HG02588 (cell line): ENCODE results near the gene OXNAD1.
A peak's percentile ranks its signal among the peaks of the same experiment; 100 is the strongest.

Source experiments
- ATAC-seq: cut with Tn5 transposase; IDR thresholded peaks from one replicate; pipeline ENCODE4 v1.9.1; 2021; ENCODE audit warnings: mild to moderate bottlenecking, moderate library complexity; ENCODE audit not compliant: unreplicated experiment

OXNAD1 gene

DNA sequence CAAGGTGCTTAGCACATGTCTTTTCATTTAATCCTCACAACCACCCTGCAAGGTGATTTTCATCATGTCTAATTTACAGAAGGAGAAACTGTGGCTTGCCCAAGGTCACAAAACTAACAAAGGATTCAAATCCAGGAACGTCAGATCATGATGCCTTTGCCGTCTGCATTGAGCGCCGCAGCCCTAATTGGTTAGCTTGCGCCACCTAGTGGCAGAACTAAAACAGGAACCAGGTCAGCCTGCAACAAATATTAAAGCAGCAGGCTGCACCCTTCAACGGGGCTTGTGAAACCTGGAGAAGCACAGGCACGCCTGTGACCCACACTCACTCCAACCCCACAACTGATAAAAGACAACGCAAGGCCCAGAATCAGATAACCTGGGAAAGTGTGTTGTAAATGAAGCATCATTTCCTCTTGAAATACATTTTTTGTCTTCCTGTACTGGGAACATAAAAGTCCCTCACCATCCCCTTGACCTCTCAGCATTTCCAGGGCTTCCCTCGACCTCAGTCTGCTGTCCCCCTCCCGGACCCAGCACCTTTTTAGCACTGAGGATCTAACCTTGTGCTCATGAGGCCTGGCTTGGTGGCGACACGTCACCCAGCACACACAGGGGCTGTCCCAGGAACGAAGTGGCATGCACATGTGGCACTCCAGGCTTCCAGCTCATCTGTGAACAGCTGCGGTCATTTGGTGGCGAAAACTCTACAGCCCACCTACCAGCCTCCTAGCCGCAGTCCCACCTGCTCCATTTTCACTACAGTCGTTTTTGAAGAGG, 17.5 kb upstream of the OXNAD1 start:
- ATAC-seq = peak; percentile 65

DNA sequence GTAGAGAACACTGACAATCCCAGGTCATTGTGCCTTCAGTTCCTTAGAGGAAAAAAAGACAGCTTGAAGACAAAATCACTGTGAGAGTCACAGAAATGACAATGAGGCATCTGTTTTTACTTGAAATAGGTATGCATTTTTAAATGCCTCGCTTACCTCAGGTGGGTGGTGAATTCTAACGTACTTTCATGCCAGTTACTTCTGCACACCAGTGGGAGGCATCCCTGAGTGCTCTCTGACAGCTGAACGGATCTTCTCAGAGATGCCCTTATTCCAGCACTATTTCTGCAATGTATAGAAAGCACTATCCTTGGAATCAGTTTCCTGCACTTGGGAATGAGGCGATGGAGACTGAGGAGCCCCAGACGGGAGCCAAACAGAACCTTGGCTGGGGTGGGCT, 16.5 kb upstream of the OXNAD1 start:
- no peak for ATAC-seq

DNA sequence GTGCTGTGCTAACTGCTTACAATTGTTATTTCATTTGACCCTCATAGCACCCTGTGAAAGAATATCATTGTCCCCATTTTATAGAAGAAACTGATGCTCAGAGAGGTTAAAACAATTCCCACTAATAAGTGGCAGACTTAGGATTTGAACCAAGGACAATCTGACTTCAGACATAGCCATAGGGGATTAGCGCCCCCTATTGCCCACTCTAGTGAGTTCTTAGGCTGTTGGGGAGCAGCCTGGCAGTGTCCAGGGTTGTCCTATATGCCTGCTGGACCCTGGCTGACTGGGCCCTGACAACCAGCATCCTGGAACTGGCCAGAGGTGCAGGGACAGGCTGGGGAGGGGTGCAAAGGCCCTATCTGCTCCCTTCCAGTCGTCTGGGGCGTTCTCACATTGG, 15.7 kb upstream of the OXNAD1 start:
- ATAC-seq = no peak

DNA sequence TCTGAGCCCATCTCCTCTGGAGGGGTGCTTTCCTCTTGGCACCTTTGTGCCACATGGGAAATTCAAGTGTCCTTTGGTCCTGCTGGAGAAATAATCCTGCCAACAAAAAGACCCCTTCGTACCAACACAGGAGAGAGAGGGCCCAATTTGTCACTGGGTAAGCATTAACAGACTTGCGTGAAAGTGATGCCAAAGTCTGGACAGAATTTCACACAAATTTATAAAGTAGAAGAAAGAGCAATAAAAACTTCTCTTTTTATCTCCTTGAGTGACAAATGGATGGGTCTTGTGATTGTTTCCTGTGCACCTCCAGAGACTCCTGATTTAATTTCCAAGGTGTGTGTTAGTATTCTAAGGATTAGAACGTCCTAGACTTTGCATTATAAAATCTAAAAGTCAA, 15.1 kb upstream of the OXNAD1 start:
- no peak for ATAC-seq

DNA sequence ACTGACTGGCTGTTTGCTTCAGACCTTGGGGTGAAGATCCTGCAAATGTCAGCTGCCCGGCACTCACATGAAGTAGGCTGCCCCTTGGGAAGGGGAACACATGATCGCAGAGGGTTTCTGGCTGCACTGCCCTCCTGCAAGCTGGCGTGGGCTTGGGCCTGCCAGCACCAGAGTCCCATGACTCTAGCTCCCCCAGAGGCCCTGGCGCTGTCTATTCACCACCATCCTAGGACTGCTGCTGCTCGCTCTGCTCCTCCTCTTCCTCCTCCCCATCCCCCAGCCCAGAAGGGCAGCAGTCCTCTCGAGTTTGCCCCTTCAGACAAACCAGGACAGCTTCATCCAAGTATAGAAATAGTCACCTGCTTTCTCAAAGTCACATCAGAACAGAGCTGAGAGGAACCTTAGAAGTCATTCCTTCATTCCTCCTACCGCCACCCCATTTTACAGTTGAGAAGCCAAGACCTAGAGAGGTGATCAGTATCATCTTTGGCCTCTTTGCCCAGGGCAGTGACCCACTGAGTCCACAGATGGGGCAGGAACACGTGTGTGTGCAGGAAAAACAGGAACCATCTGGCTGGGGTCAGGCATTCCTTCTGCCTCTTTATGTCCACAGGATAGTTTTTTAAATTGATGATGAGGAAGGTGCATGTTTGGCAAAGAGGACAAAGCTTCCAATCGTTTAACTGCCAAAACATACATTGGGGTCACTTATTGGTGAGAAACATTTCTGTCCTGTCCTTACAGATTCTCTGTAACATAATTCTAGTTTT, 13.5 kb upstream of the OXNAD1 start:
- no peak for ATAC-seq

DNA sequence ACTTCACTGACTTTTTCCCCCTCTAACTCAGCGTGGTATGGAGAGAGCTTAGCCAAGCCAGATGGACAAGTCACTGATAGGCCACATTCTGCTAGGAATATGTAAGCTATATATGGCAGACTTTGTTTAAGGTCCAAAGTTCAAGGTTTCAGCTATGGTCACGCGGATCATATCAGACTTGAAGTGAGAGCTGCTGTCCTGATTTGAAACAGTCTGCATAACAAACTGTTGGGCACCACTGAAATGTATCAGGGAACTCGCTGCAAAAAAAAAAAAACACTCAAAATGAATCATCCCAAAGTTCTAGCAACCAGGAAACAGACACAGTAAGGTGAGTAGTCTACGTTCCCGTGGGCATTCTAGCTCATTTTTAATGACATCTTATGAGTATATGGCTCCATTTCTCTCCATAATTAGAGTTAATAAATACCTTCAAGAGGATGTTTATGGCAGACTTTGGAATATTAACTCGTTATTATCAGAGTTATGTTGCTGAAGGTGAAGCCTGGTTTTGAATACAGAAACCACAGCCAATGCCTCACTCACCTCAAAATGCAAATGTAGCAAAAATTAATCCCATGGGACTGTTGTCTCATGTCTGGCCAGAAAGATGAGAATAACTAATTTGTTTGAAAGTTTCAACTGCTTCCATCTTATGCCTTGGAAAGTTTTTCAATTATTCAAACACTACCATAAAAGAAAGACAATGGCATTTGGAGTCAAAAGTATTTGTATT, 12.6 kb upstream of the OXNAD1 start:
- no peak for ATAC-seq

DNA sequence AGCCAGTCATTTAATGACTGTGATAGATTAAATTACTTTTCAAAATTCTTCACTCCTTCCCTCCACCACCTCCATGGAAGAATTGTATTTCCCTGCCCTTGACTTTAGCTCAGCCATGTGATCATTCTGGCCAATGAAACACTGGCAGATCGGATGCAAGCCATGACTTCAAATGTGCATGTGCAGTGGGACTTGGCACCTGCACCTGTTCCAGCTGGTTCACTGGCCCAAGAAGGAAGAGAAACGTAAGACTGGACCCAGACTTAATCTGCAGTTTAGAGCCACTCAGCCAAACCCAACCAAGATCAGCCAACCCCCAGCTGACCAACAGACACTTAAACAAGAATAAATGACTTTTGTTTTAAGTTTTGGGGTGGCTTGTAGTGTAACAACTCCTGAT, 12.0 kb upstream of the OXNAD1 start:
- no peak for ATAC-seq

DNA sequence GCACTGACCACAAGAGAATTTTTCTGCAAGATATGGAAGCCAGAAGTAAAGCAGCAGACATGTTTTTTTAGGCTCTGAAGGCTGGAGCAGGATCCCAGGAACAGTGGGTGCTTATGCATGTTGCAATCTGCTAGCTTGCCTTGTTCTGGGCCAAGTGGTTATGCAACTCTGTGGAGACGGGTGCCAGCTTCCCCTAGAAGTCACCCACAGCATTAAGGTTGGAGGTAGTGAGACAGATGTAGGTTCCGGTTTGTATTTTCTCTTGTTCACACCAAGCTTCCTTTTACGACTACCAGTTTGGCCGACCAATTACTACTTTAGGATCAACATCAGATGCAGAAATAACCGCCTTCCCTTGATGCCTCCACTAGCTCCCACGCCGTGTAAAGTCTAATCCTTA, 11.4 kb upstream of the OXNAD1 start:
- no peak for ATAC-seq

DNA sequence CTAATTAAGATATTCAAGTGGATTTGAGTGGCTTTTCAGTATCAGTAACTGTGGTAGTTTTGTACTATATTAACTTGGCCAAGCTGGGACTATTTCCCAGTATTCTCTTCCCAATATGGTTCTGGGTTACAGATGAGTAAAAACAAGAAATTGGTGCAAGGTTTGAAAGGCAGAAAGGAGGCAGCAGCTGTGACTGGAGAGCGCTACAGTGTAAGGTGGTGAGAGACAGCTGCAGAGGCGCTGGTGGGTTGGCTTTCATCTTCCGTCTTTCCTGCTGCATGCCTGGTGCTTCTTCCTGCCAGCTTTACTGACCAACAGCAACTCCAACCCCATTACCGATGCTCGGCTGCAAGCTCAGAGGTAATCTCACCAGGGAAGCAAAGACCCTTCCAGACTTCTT, 10.1 kb upstream of the OXNAD1 start:
- no peak for ATAC-seq

DNA sequence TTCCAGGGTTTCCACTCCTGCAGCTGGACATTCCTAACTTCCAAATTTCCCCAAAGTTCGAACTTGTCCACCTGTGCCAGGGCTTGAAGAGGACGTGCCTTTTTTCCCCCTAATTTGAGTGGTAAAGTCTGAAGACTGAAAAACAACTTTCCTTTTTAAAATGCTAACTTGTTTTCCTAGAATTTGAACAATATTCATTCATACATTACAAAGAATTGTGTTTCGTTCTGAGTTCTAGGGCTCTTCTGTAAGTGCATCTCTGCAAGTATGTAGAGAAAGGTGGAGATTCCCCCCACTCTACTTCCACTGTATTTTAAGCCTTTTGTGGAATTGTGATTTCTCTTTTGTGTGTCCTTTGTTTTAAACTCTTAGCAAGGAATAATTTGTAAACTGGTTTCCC, 9.7 kb upstream of the OXNAD1 start:
- ATAC-seq = no peak

DNA sequence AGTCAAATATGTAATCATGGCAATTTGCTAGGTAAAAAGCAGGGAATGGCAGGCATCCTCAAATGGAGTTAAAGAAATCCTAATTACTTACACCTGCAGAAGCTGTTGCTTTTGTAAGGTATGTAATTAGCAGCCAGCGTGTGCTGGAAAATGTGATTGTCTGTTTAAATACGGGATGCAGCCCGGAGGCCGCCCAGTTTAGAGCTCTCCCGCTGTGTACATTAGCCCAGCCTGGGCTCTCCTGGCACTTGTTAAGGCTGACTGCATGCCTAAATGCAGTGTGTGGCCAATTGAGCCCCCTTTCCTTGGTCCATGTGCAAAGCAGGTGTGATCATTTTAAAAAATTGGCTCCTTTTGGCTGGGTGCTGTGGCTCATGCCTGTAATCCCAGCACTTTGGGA, 9.3 kb upstream of the OXNAD1 start:
- ATAC-seq = no peak

DNA sequence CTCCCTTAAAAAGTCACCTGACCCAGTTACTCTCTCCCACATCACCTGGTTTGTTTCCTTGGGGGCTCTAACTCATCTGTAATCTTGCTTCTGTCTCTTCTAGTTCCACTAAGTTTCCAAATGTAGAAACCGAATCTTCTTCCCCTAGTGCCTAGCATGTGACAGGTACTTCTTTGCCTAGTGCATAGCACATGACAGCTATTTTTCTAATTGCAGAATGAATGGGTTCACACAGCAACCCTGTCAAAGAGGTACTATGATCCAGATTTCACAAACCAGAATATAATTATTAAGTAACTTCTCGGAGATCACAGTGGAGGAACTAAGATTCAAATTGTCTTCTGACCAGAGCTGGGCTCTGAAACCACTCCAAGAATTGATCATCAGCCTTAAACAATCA, 7.7 kb upstream of the OXNAD1 start:
- ATAC-seq = no peak

DNA sequence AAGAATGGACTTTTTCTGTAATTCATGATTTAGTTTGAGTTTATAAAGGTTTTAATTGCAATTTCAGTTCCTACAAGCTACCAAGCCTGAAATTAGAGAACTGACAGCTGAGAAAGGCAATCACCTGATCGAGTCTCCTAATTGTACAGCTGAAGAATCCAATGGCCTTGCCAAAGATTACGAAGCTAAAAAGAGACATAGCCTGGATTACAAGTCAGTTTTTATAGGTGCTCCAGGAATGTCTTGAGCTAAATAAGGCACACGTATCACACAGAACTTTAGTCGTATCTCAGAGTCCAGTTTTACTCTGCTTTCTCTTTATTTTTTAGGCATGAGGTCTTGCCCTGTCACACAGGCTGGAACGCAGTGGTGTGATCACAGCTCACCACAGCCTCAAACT, 6.8 kb upstream of the OXNAD1 start:
- no peak for ATAC-seq

DNA sequence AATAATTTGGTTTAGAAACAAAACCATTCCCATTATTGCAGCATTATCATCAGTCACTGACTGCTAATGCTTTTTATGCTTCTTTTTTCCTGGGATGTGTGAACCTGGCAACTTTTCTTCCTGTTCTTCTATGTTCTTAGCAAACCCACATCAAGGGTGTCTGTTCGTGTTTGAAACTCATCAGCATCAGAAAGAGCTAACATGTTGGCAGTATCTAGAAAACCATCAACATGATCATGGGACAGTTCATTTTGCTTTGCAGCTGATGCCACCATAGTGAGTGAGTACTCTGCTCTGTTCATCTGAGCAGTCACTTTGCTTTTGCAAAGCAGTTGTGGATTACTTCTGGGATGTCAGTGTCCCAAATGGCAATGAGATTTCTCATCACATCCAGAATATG, 6.1 kb upstream of the OXNAD1 start:
- no peak for ATAC-seq

DNA sequence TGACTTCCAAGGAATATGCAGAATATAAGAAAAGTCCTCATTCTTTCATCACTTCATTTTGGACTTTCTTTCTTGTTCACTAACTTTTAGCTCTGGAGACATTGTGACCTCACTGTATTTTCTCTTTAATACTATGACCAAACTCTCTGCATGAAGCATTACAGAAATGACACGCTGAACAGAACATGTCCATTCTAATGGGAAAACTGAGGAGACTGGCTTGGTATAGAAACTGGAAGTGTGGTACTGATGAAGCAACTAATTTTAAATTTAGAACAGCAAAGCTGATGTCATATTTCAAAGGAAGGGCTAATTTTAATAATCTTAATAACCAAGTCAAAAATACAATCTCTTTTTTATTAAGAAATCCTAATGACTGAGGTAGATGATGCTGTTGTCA, 5.0 kb upstream of the OXNAD1 start:
- ATAC-seq = no peak

DNA sequence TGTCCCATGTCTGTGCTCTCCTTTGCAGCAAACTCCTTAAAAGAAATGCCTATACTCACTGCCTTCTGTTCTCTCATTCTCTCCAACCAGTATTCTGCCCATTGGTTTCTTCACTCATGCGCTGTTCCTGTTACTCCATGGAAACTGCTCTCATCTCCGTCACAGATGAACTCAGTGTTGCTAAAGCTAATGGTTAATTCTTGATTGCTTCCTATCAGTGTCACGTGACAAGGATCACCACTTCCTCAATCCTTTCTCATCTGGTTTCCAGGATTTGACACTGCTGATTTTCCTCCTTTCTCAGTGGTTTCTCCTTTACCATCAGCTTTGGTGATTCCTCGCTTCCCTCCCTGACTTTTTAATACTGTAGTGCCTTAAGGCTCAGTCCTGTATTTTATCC, 2.8 kb upstream of the OXNAD1 start:
- ATAC-seq = no peak

DNA sequence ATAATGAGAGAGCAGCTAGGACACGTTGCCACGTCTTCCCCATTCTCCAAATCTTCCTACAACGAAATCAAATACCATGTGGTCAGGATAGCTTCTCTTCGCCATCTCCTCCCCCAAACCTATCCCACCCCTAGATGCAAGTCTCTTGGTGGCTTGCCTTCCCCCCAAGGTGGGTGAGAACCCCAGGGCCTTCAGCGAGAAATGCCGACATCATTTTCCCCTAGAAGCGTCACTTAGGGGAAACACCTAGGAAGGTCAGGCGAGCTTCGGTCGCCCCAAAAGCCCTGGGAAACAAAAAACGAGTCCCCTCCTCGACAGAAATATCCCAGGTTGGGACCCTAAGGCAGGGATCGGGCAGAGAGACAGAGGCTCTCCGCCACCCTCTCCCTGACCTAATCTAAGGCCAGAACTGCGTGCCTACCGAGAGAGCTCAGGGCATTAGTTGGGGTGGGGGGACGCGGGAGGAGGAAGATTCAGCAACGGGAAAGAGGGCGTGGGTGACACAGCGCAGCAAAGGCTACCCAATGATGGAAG, 771 bp upstream of the OXNAD1 start:
- ATAC-seq = peak; percentile 3

DNA sequence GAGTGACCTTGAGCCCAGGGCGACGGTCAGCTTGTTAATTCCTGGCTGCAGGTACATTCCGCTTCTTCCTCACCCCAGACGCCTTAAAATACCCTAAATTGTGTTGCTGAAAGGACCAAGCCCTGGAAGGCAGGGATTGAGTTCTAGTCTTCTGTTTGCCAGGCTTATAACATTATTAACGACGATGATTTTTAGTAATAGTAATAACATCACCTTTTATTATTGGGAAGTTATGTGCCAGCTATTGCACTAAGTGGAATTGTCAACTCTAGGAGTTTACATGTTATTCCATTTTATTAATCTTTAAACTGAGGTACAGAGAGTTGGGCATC, 409 bp downstream of the OXNAD1 start:
- ATAC-seq = no peak

DNA sequence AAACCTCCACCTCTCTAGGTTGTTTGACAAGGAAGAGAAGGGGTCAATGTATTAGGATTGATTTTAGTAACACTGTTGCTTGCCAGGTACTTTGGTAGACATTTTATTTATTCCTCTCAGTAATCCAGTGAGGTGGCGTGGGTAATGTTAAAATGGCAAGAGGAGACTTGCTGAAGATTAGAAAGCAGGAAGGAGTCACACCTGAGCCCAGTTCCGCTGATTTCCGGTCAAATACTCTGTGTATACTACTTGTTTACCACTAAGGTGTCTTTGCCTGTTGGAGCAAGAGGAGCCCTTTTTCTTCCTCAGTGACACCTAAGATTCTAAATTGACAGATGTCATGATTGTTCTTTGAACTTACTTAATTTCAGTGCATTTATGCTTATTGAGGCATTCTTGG, 1.7 kb downstream of the OXNAD1 start:
- no peak for ATAC-seq

DNA sequence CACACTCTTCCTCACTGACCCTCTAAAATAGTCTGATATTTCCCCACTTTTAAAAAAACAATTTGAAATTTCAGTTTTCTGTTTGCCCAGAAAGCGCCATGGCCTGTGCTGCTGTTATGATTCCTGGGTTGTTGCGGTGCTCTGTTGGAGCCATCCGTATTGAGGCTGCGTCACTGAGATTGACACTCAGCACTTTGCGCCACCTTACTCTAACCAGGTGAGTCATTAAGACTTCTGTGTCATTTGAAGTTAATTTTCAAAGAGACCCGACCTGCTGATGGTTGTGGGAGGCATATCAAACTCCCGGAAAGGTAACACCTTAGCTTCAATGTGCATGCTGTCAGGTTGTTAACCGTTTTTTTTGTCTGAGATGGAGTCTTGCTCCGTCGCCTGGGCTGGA, 5.8 kb downstream of the OXNAD1 start:
- no peak for ATAC-seq

DNA sequence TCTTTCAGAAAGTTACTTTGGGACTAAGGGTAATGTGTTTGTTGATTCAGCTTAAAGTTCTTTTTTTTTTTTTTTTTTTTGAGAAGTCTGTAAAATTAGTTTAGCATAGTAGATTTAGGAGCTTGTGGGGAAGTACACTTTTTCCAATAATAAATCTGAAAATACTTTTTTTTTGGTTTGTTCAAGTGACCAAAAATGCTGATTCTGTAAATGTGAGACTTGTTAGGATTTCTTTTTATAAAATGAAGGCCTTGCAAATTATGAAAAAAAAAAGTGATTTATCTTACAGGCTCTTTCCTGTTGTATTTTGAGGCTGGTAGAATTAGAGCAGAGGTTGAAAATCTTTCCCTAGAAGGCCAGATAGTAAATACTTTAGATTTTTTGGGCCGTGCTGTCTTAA, 7.6 kb downstream of the OXNAD1 start:
- ATAC-seq = no peak

DNA sequence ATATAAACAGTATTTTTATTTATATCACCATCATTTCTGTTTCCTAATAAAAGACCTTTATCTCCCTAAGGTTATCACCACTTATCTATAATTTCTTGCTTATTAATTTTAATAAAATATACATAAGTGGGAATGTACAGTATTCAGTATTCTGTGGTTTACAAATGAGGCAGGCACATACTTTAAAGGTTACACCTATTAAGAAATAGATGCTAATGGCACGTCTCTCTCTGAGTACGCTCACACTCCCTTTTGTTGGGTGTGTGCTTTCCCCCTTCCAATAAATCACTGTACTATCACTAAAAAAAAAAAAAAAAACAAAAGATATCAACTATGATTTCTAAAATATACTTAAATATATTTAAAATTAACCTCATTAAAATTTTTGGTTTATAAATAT, 8.9 kb downstream of the OXNAD1 start:
- no peak for ATAC-seq
